Endothelial cell of umbilical vein (primary cell): Measurements from ENCODE around the gene CCDC142. TPM values are rescaled to one million over a fixed set of nuclear protein-coding genes. Genes with fewer than 3 reads are reported as not detected.

Experiments used
- BruUV-seq: library from RNA; stranded (reverse); fragments of 400-500 nt; replicated peaks from 2 replicates; lab custom pipeline; 2021; lab: Mats Ljungman, UMichigan
- CTCF ChIA-PET: fragments of 300-600, 350-600 bp; sonication (Branson Sonifier 250); formaldehyde crosslinking; loops from one replicate; lab custom pipeline; 2021; ENCODE audit warnings: antibody characterized with exemption, inconsistent platforms; lab: Charles Lee
- POLR2A ChIA-PET: fragments of 300-600, 350-600 bp; sonication (Branson Sonifier 250); formaldehyde crosslinking; loops from one replicate; lab custom pipeline; 2021; ENCODE audit warnings: antibody characterized with exemption, inconsistent platforms; lab: Charles Lee
- DNase-seq: peaks from one replicate; pipeline ENCODE4 v3.0.0-alpha.2; 2011; ENCODE audit warnings: low read depth, low spot score
- FAIRE-seq: peaks from 2 replicates; lab custom pipeline; 2011; peaks lifted over from hg19 to GRCh38; lab: Jason Lieb, UNC
- H2AFZ ChIP-seq: 2 replicates; pipeline ENCODE4 v1.6.0; 2012; ENCODE audit warnings: low read depth, low read length, control low read depth, inconsistent platforms
- H3K27ac ChIP-seq: 2 replicates; pipeline ENCODE4 v1.5.1; 2011; ENCODE audit warnings: low read depth, mild to moderate bottlenecking, control low read depth, low read length, moderate library complexity; ENCODE audit not compliant: insufficient read depth
- H3K27me3 ChIP-seq, 2 experiments: 2 replicates each; pipeline versions ENCODE4 v1.6.0 to v1.6.1; 2011; ENCODE audit warnings: low read length in 2 of 2, mixed read lengths in 1 of 2; ENCODE audit not compliant: control insufficient read depth in 2 of 2, insufficient read depth in 2 of 2
- H3K36me3 ChIP-seq, 2 experiments: 2 replicates in 1 of 2; 3 replicates in 1 of 2; pipeline ENCODE4 v1.5.1; 2011; ENCODE audit warnings: low read length in 2 of 2, mild to moderate bottlenecking in 1 of 2, moderate library complexity in 1 of 2; ENCODE audit not compliant: control insufficient read depth in 2 of 2, insufficient read depth in 2 of 2; ENCODE audit errors: extremely low read depth in 1 of 2
- H3K4me1 ChIP-seq: 3 replicates; pipeline ENCODE4 v1.5.1; 2011; ENCODE audit warnings: mild to moderate bottlenecking, low read length; ENCODE audit not compliant: control insufficient read depth, insufficient read depth; ENCODE audit errors: extremely low read depth
- H3K4me2 ChIP-seq: 2 replicates; pipeline ENCODE4 v1.6.1; 2011; ENCODE audit warnings: low read length, control low read depth, mixed read lengths; ENCODE audit not compliant: insufficient read depth
- H3K4me3 ChIP-seq, 3 experiments: fragments of 200-600 bp in 1 of 3; sonication (generic), shearing (Covaris generic) in 1 of 3; replicated peaks in 1 of 3; 2 replicates each; pipeline ENCODE4 v1.5.1; 2011 to 2016; ENCODE audit warnings: control low read depth in 3 of 3, low read length in 3 of 3, mild to moderate bottlenecking in 2 of 3, inconsistent platforms in 1 of 3, low read depth in 1 of 3, moderate library complexity in 1 of 3; ENCODE audit not compliant: insufficient read depth in 1 of 3
- H3K79me2 ChIP-seq: 2 replicates; pipeline ENCODE4 v1.6.0; 2012; ENCODE audit warnings: low read length, inconsistent platforms; ENCODE audit not compliant: control insufficient read depth, insufficient read depth
- H3K9ac ChIP-seq: replicated peaks from 2 replicates; pipeline ENCODE3; 2011; ENCODE audit warnings: low read length, control low read depth; ENCODE audit not compliant: insufficient read depth; ENCODE audit errors: extremely low read depth
- H3K9me1 ChIP-seq: replicated peaks from 3 replicates; pipeline ENCODE4 v1.6.0; 2011; ENCODE audit warnings: mild to moderate bottlenecking, low read length; ENCODE audit not compliant: control insufficient read depth, insufficient read depth; ENCODE audit errors: extremely low read depth
- H3K9me3 ChIP-seq: replicated peaks from 2 replicates; pipeline ENCODE4 v1.5.1; 2012; ENCODE audit warnings: low read length, inconsistent platforms; ENCODE audit not compliant: control insufficient read depth, insufficient read depth
- H4K20me1 ChIP-seq: replicated peaks from 2 replicates; pipeline ENCODE3; 2011; ENCODE audit warnings: mild to moderate bottlenecking, low read length; ENCODE audit not compliant: control insufficient read depth, insufficient read depth; ENCODE audit errors: extremely low read depth
- EZH2 ChIP-seq: IDR thresholded peaks from 2 replicates; pipeline ENCODE4 v1.6.1; 2012; ENCODE audit warnings: borderline replicate concordance, low read depth, mild to moderate bottlenecking, moderate library complexity, low read length, inconsistent platforms; ENCODE audit not compliant: severe bottlenecking
- FOS ChIP-seq: IDR thresholded peaks from 2 replicates; pipeline ENCODE4 v1.6.1; 2011; ENCODE audit warnings: mild to moderate bottlenecking, low read length, moderate library complexity, borderline replicate concordance; ENCODE audit not compliant: insufficient read depth
- GATA2 ChIP-seq: IDR thresholded peaks from 2 replicates; pipeline ENCODE4 v1.7.0; 2011; ENCODE audit warnings: low read depth, mild to moderate bottlenecking, moderate library complexity, mixed read lengths, low read length; ENCODE audit not compliant: insufficient read length, insufficient read depth
- JUN ChIP-seq: IDR thresholded peaks from 2 replicates; pipeline ENCODE4 v1.6.1; 2011; ENCODE audit warnings: borderline replicate concordance, low read depth; ENCODE audit not compliant: insufficient read length, insufficient read depth
- MYC ChIP-seq: IDR thresholded peaks from one replicate; pipeline ENCODE4 v1.6.1; 2011; ENCODE audit warnings: mild to moderate bottlenecking, low read depth, low read length
- POLR2A ChIP-seq: IDR thresholded peaks from 2 replicates; pipeline ENCODE4 v1.6.1; 2012; ENCODE audit warnings: low read depth, mild to moderate bottlenecking, control low read depth, low read length
- POLR2AphosphoS5 ChIP-seq: IDR thresholded peaks from 2 replicates; pipeline ENCODE4 v1.6.1; 2012; ENCODE audit warnings: low read depth, mild to moderate bottlenecking, control low read depth, low read length, moderate library complexity; ENCODE audit not compliant: insufficient read depth
- dilution Hi-C: fragments of 300-500 bp; cut with MboI; formaldehyde crosslinking; loops from one replicate; pipeline ENCODE4 v1.15.0; 2019; ENCODE audit warnings: low sequenced_read_pairs; ENCODE audit not compliant: extremely low pct_ligation_motif_present
- intact Hi-C: fragments of 100-400 bp; cut with micrococcal nuclease; formaldehyde crosslinking; loops from one replicate; pipeline ENCODE4 v1.10.0; 2022
- polyA plus RNA-seq, 4 experiments: library from polyadenylated mRNA; depleted of rRNA in 3 of 4; stranded (reverse) in 3 of 4; unstranded in 1 of 4; fragments of >200 nt; gene quantifications; 2 replicates each; pipeline versions ENCODE4 v1.2.1 to v1.2.3, GENCODE V29; 2011 to 2012; ENCODE audit warnings: missing spikeins in 1 of 4
- total RNA-seq: library from RNA; stranded (reverse); gene quantifications from 2 replicates; pipeline ENCODE4 v1.2.3, GENCODE V29; 2021
- TF ChIP-seq, protein P1 (sequence below): IDR thresholded peaks from 2 replicates; pipeline ENCODE4 v1.6.1; 2011; ENCODE audit not compliant: insufficient read depth, insufficient read length
- TF ChIP-seq, protein P2 (sequence below), 2 donors: IDR thresholded peaks; 1 replicate in 1 of 2; 2 replicates in 1 of 2; pipeline ENCODE4 v1.5.1; 2011; ENCODE audit warnings: low read length in 2 of 2, mild to moderate bottlenecking in 2 of 2, moderate library complexity in 2 of 2, control low read depth in 1 of 2, inconsistent platforms in 1 of 2, low read depth in 1 of 2; ENCODE audit not compliant: insufficient read depth in 1 of 2; ENCODE audit errors: extremely low read depth in 1 of 2

CCDC142 gene
- total and polyA plus RNA-seq, 2 donors (not counting 3 experiments of a cell fraction or from before 2014, with no cell fraction given), result 12.8 to 23.8 TPM

DNA sequence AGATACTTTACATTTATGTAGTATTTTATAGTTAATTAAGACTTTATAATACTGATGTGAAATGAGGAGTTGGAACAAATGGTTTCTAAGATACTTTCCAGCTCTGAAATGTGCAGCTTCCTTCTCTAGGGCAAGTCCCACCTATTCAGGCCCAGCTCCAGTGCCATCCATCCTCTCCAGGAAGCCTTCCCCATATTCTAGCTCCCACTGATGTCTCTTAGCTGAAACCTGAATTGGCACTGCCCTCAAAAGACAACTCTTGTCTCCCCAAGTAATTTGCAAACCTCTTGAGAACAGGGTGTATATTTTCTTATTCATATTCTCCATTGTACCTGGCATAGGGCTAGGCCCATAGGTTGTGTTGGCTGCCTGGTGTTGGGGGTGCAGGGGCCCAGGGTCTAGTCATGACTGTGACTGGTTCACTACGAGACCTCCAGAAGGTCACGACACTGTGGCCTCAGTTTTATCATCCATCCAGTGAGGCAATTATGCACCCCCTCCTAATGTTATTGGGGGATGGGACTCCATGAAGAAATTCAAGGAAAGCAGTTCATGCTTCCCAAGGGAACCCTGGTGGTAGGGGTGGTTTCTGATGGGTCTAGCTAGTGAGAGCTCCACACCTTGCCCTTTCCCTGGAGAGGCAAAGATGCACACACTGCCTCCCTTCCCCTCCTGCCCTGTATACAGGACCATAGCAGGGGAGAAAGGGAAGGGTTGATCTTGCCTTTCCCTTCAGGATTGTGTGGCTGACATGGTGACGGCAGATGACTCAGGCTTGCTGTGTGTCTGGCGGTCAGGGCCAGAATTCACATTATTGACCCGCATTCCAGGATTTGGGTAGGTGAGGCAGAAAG is 58.4 kb downstream of the CCDC142 start:
- Histone ChIP-seq H3K27me3 (peaks cover 5 to 9% of the 10 kb centered on the region in 2 experiments), H3K36me3 (peaks cover 4 to 24% of the 10 kb centered on the region in 2 experiments), H3K4me1 (peaks cover 9% of the 10 kb centered on the region), H3K9ac (no peak overlapping the region), H3K4me2 (no peak overlapping the region), H3K9me3 (no peaks in the 10 kb centered on the region), H2AFZ (no peak overlapping the region), H3K4me3 (no peak overlapping the region), H4K20me1 (no peaks in the 10 kb centered on the region), H3K79me2 (no peaks in the 10 kb centered on the region), H3K27ac (no peak overlapping the region), H3K9me1 (no peaks in the 10 kb centered on the region)
- POLR2A ChIA-PET, result no interaction called here
- dilution Hi-C loops, result no loop called here
- CTCF ChIA-PET, result interaction anchor here (1.0 kb wide), 1 partner anchor 30 kb away, joined by 3 read pairs; no protein-coding TSS in a partner anchor
- FAIRE-seq, result no peak
- no TSS peak for BruUV-seq
- TF ChIP-seq POLR2AphosphoS5 (no peak), JUN (no peak), EZH2 (no peak), MYC (no peak), FOS (no peak), GATA2 (no peak), POLR2A (no peak)
- TF ChIP-seq, protein P1, sequence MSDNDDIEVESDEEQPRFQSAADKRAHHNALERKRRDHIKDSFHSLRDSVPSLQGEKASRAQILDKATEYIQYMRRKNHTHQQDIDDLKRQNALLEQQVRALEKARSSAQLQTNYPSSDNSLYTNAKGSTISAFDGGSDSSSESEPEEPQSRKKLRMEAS, result no peak
- TF ChIP-seq, protein P2, sequence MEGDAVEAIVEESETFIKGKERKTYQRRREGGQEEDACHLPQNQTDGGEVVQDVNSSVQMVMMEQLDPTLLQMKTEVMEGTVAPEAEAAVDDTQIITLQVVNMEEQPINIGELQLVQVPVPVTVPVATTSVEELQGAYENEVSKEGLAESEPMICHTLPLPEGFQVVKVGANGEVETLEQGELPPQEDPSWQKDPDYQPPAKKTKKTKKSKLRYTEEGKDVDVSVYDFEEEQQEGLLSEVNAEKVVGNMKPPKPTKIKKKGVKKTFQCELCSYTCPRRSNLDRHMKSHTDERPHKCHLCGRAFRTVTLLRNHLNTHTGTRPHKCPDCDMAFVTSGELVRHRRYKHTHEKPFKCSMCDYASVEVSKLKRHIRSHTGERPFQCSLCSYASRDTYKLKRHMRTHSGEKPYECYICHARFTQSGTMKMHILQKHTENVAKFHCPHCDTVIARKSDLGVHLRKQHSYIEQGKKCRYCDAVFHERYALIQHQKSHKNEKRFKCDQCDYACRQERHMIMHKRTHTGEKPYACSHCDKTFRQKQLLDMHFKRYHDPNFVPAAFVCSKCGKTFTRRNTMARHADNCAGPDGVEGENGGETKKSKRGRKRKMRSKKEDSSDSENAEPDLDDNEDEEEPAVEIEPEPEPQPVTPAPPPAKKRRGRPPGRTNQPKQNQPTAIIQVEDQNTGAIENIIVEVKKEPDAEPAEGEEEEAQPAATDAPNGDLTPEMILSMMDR (IDR thresholded peaks at IDR 0.05; ENCODE audit: extremely low read depth in 1 of 2, insufficient read depth in 1 of 2, low read depth in 1 of 2, low read length in 2 of 2), result no peak
- intact Hi-C loops, result no loop called here
- no peak for DNase-seq

Other genes with a start within 250 kb of the CCDC142 start
- 0.97 and 1.2 TPM in 2 replicates for gene SLC4A5, start 139.6 kb downstream of the CCDC142 start, total RNA-seq
- gene SLC4A5, start 139.6 kb downstream of the CCDC142 start, polyA plus RNA-seq, result 0.12 and 0.21 TPM in 2 replicates
- gene DCTN1, start 102.7 kb downstream of the CCDC142 start, total RNA-seq, result 165 and 170 TPM in 2 replicates
- gene DCTN1, start 102.7 kb downstream of the CCDC142 start, polyA plus RNA-seq, result 120 and 130 TPM in 2 replicates
- gene C2orf81, start 61.4 kb downstream of the CCDC142 start, total RNA-seq, result 0.51 and 0.71 TPM in 2 replicates
- gene C2orf81, start 61.4 kb downstream of the CCDC142 start, polyA plus RNA-seq, result 0.16 and 0.17 TPM in 2 replicates
- gene WDR54, start 61.3 kb downstream of the CCDC142 start, total RNA-seq, result 21.7 and 24.9 TPM in 2 replicates
- 46.3 and 53.0 TPM in 2 replicates for gene WDR54, start 61.3 kb downstream of the CCDC142 start, polyA plus RNA-seq
- 19.8 and 20.0 TPM in 2 replicates for gene RTKN, start 41.1 kb downstream of the CCDC142 start, total RNA-seq
- 20.7 and 27.5 TPM in 2 replicates for gene RTKN, start 41.1 kb downstream of the CCDC142 start, polyA plus RNA-seq
- 24.2 and 28.1 TPM in 2 replicates for gene INO80B, start 27.9 kb downstream of the CCDC142 start, total RNA-seq
- gene INO80B, start 27.9 kb downstream of the CCDC142 start, polyA plus RNA-seq, result 14.1 and 15.1 TPM in 2 replicates
- 44.5 and 50.5 TPM in 2 replicates for gene WBP1, start 24.6 kb downstream of the CCDC142 start, total RNA-seq
- gene WBP1, start 24.6 kb downstream of the CCDC142 start, polyA plus RNA-seq, result 209 and 241 TPM in 2 replicates
- 78.3 and 79.9 TPM in 2 replicates for gene MOGS, start 17.6 kb downstream of the CCDC142 start, total RNA-seq
- gene MOGS, start 17.6 kb downstream of the CCDC142 start, polyA plus RNA-seq, result 75.9 and 88.0 TPM in 2 replicates
- 69.7 and 70.4 TPM in 2 replicates for gene MRPL53, start 10.3 kb downstream of the CCDC142 start, total RNA-seq
- 68.7 and 107 TPM in 2 replicates for gene MRPL53, start 10.3 kb downstream of the CCDC142 start, polyA plus RNA-seq
- 20.1 and 21.8 TPM in 2 replicates for gene TTC31, start 83 bp upstream of the CCDC142 start, total RNA-seq
- 24.1 and 24.8 TPM in 2 replicates for gene TTC31, start 83 bp upstream of the CCDC142 start, polyA plus RNA-seq
- 3.8 and 4.3 TPM in 2 replicates for gene LBX2, start 16.6 kb upstream of the CCDC142 start, total RNA-seq
- gene LBX2, start 16.6 kb upstream of the CCDC142 start, polyA plus RNA-seq, result 2.8 and 4.0 TPM in 2 replicates
- gene PCGF1, start 24.7 kb upstream of the CCDC142 start, total RNA-seq, result 17.4 and 21.0 TPM in 2 replicates
- 17.4 and 19.2 TPM in 2 replicates for gene PCGF1, start 24.7 kb upstream of the CCDC142 start, polyA plus RNA-seq
- not detected in 2 replicates for gene TLX2, start 31.5 kb upstream of the CCDC142 start, total RNA-seq
- gene TLX2, start 31.5 kb upstream of the CCDC142 start, polyA plus RNA-seq, result not detected in 2 replicates
- 0.44 and 0.69 TPM in 2 replicates for gene DQX1, start 43.2 kb upstream of the CCDC142 start, total RNA-seq
- gene DQX1, start 43.2 kb upstream of the CCDC142 start, polyA plus RNA-seq, result 0.03 and 0.06 TPM in 2 replicates
- 103 and 109 TPM in 2 replicates for gene AUP1, start 46.7 kb upstream of the CCDC142 start, total RNA-seq
- gene AUP1, start 46.7 kb upstream of the CCDC142 start, polyA plus RNA-seq, result 187 and 203 TPM in 2 replicates
- gene HTRA2, start 46.9 kb upstream of the CCDC142 start, total RNA-seq, result 32.6 and 34.3 TPM in 2 replicates
- 52.8 and 54.1 TPM in 2 replicates for gene HTRA2, start 46.9 kb upstream of the CCDC142 start, polyA plus RNA-seq
- gene LOXL3, start 70.9 kb upstream of the CCDC142 start, total RNA-seq, result 0.95 and 0.97 TPM in 2 replicates
- 1.1 and 1.3 TPM in 2 replicates for gene LOXL3, start 70.9 kb upstream of the CCDC142 start, polyA plus RNA-seq
- gene DOK1, start 71.7 kb upstream of the CCDC142 start, total RNA-seq, result 12.7 and 14.3 TPM in 2 replicates
- 10.4 and 13.8 TPM in 2 replicates for gene DOK1, start 71.7 kb upstream of the CCDC142 start, polyA plus RNA-seq
- not detected in 2 replicates for gene M1AP, start 165.3 kb upstream of the CCDC142 start, total RNA-seq
- 0.04 TPM in 1 of 2 replicates, not detected in the other for gene M1AP, start 165.3 kb upstream of the CCDC142 start, polyA plus RNA-seq
- 5.9 and 6.0 TPM in 2 replicates for gene SEMA4F, start 171.2 kb upstream of the CCDC142 start, total RNA-seq
- gene SEMA4F, start 171.2 kb upstream of the CCDC142 start, polyA plus RNA-seq, result 4.9 and 5.3 TPM in 2 replicates